ENCODE measurements around the gene UBE2H. TPM values are rescaled to one million over a fixed set of nuclear protein-coding genes. Genes with fewer than 3 reads are reported as not detected.

Gene UBE2H
- total RNA-seq, 2 donors from 2014 or later: 92.6 to 93.4 TPM

DNA sequence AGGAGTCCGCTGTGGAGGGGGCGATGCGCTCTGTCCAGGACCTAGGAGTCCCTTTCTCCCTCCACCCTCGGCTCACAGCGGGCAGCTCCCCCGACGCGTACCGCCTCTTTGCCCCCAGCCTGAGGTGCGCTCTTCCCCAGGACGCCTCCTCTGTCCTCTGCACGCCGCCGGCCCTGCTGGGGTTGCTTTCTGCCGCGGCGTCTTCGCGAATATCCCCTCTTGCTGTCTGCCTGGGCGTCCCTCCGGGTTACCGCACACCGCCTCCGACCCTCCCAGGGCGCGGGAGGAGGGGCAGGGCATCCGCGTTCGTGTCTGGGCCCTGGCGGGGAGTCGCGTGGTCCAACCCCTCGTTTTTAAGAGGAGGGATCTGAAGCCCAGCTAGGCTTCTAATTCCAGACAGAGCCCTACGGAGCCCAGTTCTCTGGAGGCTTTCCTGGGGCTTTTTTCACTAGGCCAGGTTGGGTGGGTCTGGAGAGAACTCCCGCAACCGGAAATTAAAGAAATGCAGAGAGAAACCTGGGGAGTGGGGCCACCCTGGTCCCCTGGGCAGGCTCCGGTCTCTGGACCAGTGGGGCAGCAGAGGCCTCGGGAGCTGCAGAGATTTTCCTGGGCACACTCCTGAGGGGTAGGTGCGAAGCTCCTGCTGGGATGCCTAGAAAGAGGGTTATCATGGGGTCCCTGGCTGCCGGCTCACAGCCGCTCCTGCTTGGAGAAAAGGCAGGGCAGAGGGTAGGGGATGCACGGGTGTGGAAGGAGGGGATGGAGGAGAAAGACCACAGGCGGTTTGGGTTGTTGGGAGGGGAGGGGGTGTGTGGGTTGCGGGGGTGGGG, 166.9 kb downstream of the UBE2H start:
- no peak for TF ChIP-seq POLR2A (IDR thresholded peaks at IDR 0.05)
- TF ChIP-seq CTCF (IDR thresholded peaks at IDR 0.05): no peak
- H3K4me3 ChIP-seq: no peak overlapping the region
- DNase-seq: peak in 1 of 4 donors; percentile 9
- ATAC-seq: no peak
- WGBS, 2 donors: 36 to 49% methylated on average over 40 to 44 of the region's 44 CpGs
- no peaks in the 10 kb centered on the region for H3K36me3 ChIP-seq (replicated peaks in 1 of 2; ENCODE audit: insufficient read depth in 1 of 2, low read depth in 2 of 2)
- peaks cover 0 to 34% of the 10 kb centered on the region in 2 donors for H3K27me3 ChIP-seq
- H3K4me1 ChIP-seq: peaks cover 40% of the 10 kb centered on the region
- no peak overlapping the region for H3K27ac ChIP-seq
- intact Hi-C loops (cut with DNase I): no loop called here
- H3K9me3 ChIP-seq: no peaks in the 10 kb centered on the region

GRCh38 chr7:129784783-129785684, 167.7 kb downstream of the UBE2H start:
- no peaks in the 10 kb centered on the region for H3K36me3 ChIP-seq (replicated peaks in 1 of 2; ENCODE audit: insufficient read depth in 1 of 2, low read depth in 2 of 2)
- no peaks in the 10 kb centered on the region for H3K9me3 ChIP-seq
- no peak for ATAC-seq
- peaks cover 0 to 34% of the 10 kb centered on the region in 2 donors for H3K27me3 ChIP-seq
- no peak for TF ChIP-seq POLR2A (IDR thresholded peaks at IDR 0.05)
- no peak for TF ChIP-seq CTCF (IDR thresholded peaks at IDR 0.05)
- 21 to 31% methylated on average over 18 to 37 of the region's 37 CpGs for WGBS, 2 donors
- no peak overlapping the region for H3K4me3 ChIP-seq
- H3K27ac ChIP-seq: no peak overlapping the region
- peaks cover 46% of the 10 kb centered on the region for H3K4me1 ChIP-seq
- DNase-seq: peak in 3 of 4 donors; percentile 29 to 54 (median 42)
- intact Hi-C loops (cut with DNase I): no loop called here

DNA sequence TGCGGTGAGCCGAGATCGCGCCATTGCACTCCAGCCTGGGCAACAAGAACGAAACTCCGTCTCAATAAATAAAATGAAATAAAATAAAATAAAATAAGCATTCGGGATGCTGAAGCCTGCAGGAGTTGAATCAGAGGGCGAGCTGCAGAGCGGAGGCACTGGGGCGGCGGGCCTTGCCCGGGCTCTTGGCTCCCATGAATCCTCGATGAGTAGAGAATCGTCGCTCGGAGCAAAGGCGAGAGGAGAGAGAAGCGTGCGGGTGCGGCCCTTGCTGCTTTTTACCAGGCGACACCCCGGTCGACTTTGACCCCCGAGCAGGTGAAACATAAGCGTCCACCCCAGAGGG, 168.3 kb downstream of the UBE2H start:
- H3K27ac ChIP-seq: no peak overlapping the region
- peak in 1 of 4 donors; percentile 7 for DNase-seq
- H3K9me3 ChIP-seq: no peaks in the 10 kb centered on the region
- WGBS, 2 donors: 39 to 52% methylated on average over 22 to 25 of the region's 25 CpGs
- H3K36me3 ChIP-seq (replicated peaks in 1 of 2; ENCODE audit: insufficient read depth in 1 of 2, low read depth in 2 of 2): no peaks in the 10 kb centered on the region
- H3K4me3 ChIP-seq: no peak overlapping the region
- H3K4me1 ChIP-seq: peaks cover 51% of the 10 kb centered on the region
- intact Hi-C loops (cut with DNase I): no loop called here
- TF ChIP-seq CTCF (IDR thresholded peaks at IDR 0.05) (no peak), POLR2A (IDR thresholded peaks at IDR 0.05) (no peak)
- ATAC-seq: no peak
- H3K27me3 ChIP-seq: peaks cover 0 to 34% of the 10 kb centered on the region in 2 donors

GRCh38 chr7:129783584-129783919, 169.2 kb downstream of the UBE2H start:
- Histone ChIP-seq H3K27me3 (peaks cover 0 to 34% of the 10 kb centered on the region in 2 donors), H3K27ac (no peak overlapping the region), H3K36me3 (replicated peaks in 1 of 2; ENCODE audit: insufficient read depth in 1 of 2, low read depth in 2 of 2) (no peaks in the 10 kb centered on the region), H3K9me3 (no peaks in the 10 kb centered on the region), H3K4me3 (no peak overlapping the region), H3K4me1 (peaks cover 60% of the 10 kb centered on the region)
- 47 to 58% methylated on average over 10 of the region's 10 CpGs for WGBS, 2 donors
- DNase-seq (no peak), ATAC-seq (no peak)
- TF ChIP-seq POLR2A (IDR thresholded peaks at IDR 0.05) (no peak), CTCF (IDR thresholded peaks at IDR 0.05) (no peak)
- intact Hi-C loops (cut with DNase I): no loop called here

Measured in body of pancreas (tissue), 4 donors.